ENCODE results near the gene RELL1. TPM values are rescaled to one million over a fixed set of nuclear protein-coding genes. Genes with fewer than 3 reads are reported as not detected.

The RELL1 gene
- polyA plus RNA-seq, 1 of the 3 experiments (the other 2 are of a cell fraction): 4.5 TPM

DNA sequence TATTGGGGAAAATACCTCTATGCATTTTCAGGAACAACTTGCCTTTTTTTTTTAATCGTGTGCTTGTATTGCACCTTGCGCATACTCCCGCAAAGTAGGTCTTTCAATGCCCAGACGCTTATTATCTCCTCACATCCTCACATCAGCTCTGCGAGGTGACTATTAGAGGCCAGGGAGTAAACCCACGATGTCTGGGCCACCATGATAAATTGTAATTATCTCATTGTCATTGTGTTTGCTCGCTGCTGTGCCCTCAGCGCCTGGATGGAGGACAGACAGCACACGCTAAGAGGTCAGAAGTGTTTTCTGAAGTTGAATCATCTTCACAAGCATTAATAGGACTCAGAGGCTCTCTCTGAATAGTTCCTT is 1.0 kb upstream of the RELL1 start:
- Histone ChIP-seq H3K79me2 (ENCODE audit: insufficient read depth) (peaks cover 25% of the 10 kb centered on the region; the same call in 1 of the 2 replicates), H3K4me2 (peak overlapping the region; percentile 86), H2AFZ (ENCODE audit: low read depth) (peak overlapping the region; percentile 89), H3K27me3 (ENCODE audit: insufficient read depth) (no peaks in the 10 kb centered on the region), H3K4me3 (ENCODE audit: low read depth in 2 of 2, low read length in 1 of 2) (peak overlapping the region; percentile 64 to 73), H3F3A (replicated peaks; ENCODE audit: insufficient read depth) (no peaks in the 10 kb centered on the region), H3K4me1 (ENCODE audit: control insufficient read depth in 1 of 2, insufficient read depth in 2 of 2, low read depth in 1 of 2, low read length in 1 of 2) (peaks cover 3 to 16% of the 10 kb centered on the region in 2 experiments; a peak in 3 of 4 replicates), H3K9ac (peak overlapping the region; percentile 79; the same call in 1 of the 2 replicates), H3K36me3 (replicated peaks in 1 of 2; ENCODE audit: control insufficient read depth in 1 of 2, insufficient read depth in 2 of 2, low read length in 1 of 2) (no peaks in the 10 kb centered on the region), H3K9me3 (no peaks in the 10 kb centered on the region), H3K9me2 (no peaks in the 10 kb centered on the region), H3K27ac (ENCODE audit: low read depth in 2 of 2, low read length in 1 of 2) (peak overlapping the region; percentile 71 to 86), H4K20me1 (ENCODE audit: insufficient read depth) (0 out of 2 replicates have a peak, but pooled peaks cover 3% of the 10 kb centered on the region)
- ChIA-PET POLR2A (interaction anchor here (0.6 kb wide), 3 partner anchors 28 to 94 kb away, joined by 3 to 6 read pairs (median 4); no protein-coding TSS in a partner anchor), CTCF (interaction anchor here (1.0 to 2.0 kb wide), 3 partner anchors 12 to 115 kb away, joined by 3 to 6 read pairs (median 3); no protein-coding TSS in a partner anchor)
- no peak for TF ChIP-seq RXRA (IDR thresholded peaks at IDR 0.05; ENCODE audit: borderline replicate concordance, low read depth)
- no peak for TF ChIP-seq TCF12 (IDR thresholded peaks at IDR 0.05)
- TF ChIP-seq RFX5 (IDR thresholded peaks at IDR 0.05; ENCODE audit: low read length): no peak
- no peak for TF ChIP-seq NRF1 (IDR thresholded peaks at IDR 0.05; ENCODE audit: low read depth, low read length)
- no peak for TF ChIP-seq EP300 (IDR thresholded peaks at IDR 0.05; ENCODE audit: borderline replicate concordance in 1 of 2, low read depth in 1 of 2, low read length in 1 of 2)
- TF ChIP-seq JUND (IDR thresholded peaks at IDR 0.05): no peak
- TF ChIP-seq TAF1 (IDR thresholded peaks at IDR 0.05; ENCODE audit: borderline replicate concordance, low read depth, low read length): no peak
- TF ChIP-seq, protein P1, sequence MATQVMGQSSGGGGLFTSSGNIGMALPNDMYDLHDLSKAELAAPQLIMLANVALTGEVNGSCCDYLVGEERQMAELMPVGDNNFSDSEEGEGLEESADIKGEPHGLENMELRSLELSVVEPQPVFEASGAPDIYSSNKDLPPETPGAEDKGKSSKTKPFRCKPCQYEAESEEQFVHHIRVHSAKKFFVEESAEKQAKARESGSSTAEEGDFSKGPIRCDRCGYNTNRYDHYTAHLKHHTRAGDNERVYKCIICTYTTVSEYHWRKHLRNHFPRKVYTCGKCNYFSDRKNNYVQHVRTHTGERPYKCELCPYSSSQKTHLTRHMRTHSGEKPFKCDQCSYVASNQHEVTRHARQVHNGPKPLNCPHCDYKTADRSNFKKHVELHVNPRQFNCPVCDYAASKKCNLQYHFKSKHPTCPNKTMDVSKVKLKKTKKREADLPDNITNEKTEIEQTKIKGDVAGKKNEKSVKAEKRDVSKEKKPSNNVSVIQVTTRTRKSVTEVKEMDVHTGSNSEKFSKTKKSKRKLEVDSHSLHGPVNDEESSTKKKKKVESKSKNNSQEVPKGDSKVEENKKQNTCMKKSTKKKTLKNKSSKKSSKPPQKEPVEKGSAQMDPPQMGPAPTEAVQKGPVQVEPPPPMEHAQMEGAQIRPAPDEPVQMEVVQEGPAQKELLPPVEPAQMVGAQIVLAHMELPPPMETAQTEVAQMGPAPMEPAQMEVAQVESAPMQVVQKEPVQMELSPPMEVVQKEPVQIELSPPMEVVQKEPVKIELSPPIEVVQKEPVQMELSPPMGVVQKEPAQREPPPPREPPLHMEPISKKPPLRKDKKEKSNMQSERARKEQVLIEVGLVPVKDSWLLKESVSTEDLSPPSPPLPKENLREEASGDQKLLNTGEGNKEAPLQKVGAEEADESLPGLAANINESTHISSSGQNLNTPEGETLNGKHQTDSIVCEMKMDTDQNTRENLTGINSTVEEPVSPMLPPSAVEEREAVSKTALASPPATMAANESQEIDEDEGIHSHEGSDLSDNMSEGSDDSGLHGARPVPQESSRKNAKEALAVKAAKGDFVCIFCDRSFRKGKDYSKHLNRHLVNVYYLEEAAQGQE (IDR thresholded peaks at IDR 0.05; ENCODE audit: low read depth, low read length): no peak
- TF ChIP-seq RCOR1 (IDR thresholded peaks at IDR 0.05; ENCODE audit: low read length): no peak
- TF ChIP-seq, protein P2, sequence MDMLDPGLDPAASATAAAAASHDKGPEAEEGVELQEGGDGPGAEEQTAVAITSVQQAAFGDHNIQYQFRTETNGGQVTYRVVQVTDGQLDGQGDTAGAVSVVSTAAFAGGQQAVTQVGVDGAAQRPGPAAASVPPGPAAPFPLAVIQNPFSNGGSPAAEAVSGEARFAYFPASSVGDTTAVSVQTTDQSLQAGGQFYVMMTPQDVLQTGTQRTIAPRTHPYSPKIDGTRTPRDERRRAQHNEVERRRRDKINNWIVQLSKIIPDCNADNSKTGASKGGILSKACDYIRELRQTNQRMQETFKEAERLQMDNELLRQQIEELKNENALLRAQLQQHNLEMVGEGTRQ (IDR thresholded peaks at IDR 0.05; ENCODE audit: borderline replicate concordance, low read depth, low read length): no peak
- TF ChIP-seq, protein P3, sequence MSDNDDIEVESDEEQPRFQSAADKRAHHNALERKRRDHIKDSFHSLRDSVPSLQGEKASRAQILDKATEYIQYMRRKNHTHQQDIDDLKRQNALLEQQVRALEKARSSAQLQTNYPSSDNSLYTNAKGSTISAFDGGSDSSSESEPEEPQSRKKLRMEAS (IDR thresholded peaks at IDR 0.05; ENCODE audit: low read depth): no peak
- no peak for TF ChIP-seq POLR2AphosphoS5 (IDR thresholded peaks at IDR 0.05; ENCODE audit: low read depth, low read length)
- TF ChIP-seq SIN3A (IDR thresholded peaks at IDR 0.05; ENCODE audit: borderline replicate concordance, low read depth, low read length): no peak
- TF ChIP-seq EZH2phosphoT487 (IDR thresholded peaks at IDR 0.05; ENCODE audit: borderline replicate concordance, low read depth): no peak
- no peak for TF ChIP-seq RAD21 (IDR thresholded peaks at IDR 0.05; ENCODE audit: low read length)
- TF ChIP-seq, protein P4, sequence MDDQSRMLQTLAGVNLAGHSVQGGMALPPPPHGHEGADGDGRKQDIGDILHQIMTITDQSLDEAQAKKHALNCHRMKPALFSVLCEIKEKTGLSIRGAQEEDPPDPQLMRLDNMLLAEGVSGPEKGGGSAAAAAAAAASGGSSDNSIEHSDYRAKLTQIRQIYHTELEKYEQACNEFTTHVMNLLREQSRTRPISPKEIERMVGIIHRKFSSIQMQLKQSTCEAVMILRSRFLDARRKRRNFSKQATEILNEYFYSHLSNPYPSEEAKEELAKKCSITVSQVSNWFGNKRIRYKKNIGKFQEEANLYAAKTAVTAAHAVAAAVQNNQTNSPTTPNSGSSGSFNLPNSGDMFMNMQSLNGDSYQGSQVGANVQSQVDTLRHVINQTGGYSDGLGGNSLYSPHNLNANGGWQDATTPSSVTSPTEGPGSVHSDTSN (IDR thresholded peaks at IDR 0.05): no peak
- no peak for TF ChIP-seq MXI1 (IDR thresholded peaks at IDR 0.05; ENCODE audit: low read depth, low read length)
- WGBS (ENCODE audit: low lambda C conversion rate): 61% methylated on average over 9 of the region's 9 CpGs
- DNase-seq: no peak
